CD4-positive, alpha-beta T cell treated with Interleukin-2 at 100 ng/mL for 4 hours (primary cell): ENCODE data around the gene FOLR1.
"Not testable (repeated sequence)": the region's sequence is repeated elsewhere in the genome, so short reads cannot be mapped to it uniquely, and the experiment has no call there.

Experiments used
- DNase-seq: peaks from one replicate; pipeline ENCODE4 v3.0.0-alpha.2; 2020; ENCODE audit warnings: low spot score

FOLR1 gene

GRCh38 chr11:72181553-72181958 lies 10.4 kb upstream of the FOLR1 start:
- DNase-seq = not testable (repeated sequence)

GRCh38 chr11:72188267-72188666 lies 3.7 kb upstream of the FOLR1 start:
- DNase-seq = no peak

GRCh38 chr11:72189455-72190250 lies 2.3 kb upstream of the FOLR1 start:
- no peak for DNase-seq

- DNase-seq = no peak
Observed at GRCh38 chr11:72190631-72191071, 1.3 kb upstream of the FOLR1 start.

GRCh38 chr11:72195518-72196270 lies 3.8 kb downstream of the FOLR1 start:
- DNase-seq = no peak

- not testable (repeated sequence) for DNase-seq
Observed at GRCh38 chr11:72201445-72201844, 9.5 kb downstream of the FOLR1 start.

GRCh38 chr11:72202571-72202970 lies 10.6 kb downstream of the FOLR1 start:
- DNase-seq = no peak

- DNase-seq = no peak
Observed at GRCh38 chr11:72203163-72203562, 11.2 kb downstream of the FOLR1 start.

GRCh38 chr11:72204886-72205285 lies 12.9 kb downstream of the FOLR1 start:
- no peak for DNase-seq

GRCh38 chr11:72206794-72207193 lies 14.9 kb downstream of the FOLR1 start:
- DNase-seq = not testable (repeated sequence)

GRCh38 chr11:72208281-72208680 lies 16.3 kb downstream of the FOLR1 start:
- DNase-seq = no peak

- no peak for DNase-seq
Observed at GRCh38 chr11:72209101-72209500, 17.2 kb downstream of the FOLR1 start.

- DNase-seq = no peak
Observed at GRCh38 chr11:72216638-72217037, 24.7 kb downstream of the FOLR1 start, which contains the start of gene FOLR2. FOLR2 (plus strand) TSS chr11:72216794; CDS start chr11:72218585, 1,791 bp downstream.

GRCh38 chr11:72217841-72218240 lies 25.9 kb downstream of the FOLR1 start:
- DNase-seq = no peak

- DNase-seq = no peak
Observed at GRCh38 chr11:72218251-72218745, 26.4 kb downstream of the FOLR1 start.

GRCh38 chr11:72220696-72221363 lies 28.9 kb downstream of the FOLR1 start:
- DNase-seq = no peak

- DNase-seq = no peak
Observed at GRCh38 chr11:72221386-72222075, 29.6 kb downstream of the FOLR1 start.

GRCh38 chr11:72222106-72222891 lies 30.4 kb downstream of the FOLR1 start:
- DNase-seq = no peak

GRCh38 chr11:72222907-72223614 lies 31.1 kb downstream of the FOLR1 start:
- peak; percentile 94 for DNase-seq
